Measurements from ENCODE around the gene DNHD1.
A peak's percentile ranks its signal among the peaks of the same experiment; 100 is the strongest.

Gene DNHD1

GRCh38 chr11:6538456-6538855 is 41.4 kb downstream of the DNHD1 start:
- no peak for DNase-seq (ENCODE audit: low spot score)

DNA sequence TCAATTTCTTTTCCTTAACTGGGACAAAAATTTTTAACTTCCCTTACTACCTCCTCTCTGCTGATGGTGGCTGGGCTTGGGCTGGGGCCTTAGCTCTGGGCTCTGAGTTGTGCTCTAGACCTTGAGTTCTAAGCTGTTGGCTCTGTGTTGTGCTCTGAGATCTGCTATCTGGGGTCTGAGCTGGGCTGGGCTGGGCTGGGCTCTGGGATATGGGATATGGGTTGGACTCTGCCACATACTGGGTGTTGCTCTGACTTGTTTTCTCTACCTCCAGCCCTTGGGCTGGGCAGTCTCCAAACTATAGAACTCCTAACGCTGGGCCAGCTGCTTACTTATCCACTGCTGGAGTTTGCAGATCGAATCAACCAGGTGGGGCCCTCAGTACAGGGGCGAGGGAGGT is 41.9 kb downstream of the DNHD1 start:
- no peak for DNase-seq (ENCODE audit: low spot score)

GRCh38 chr11:6539748-6540268 is 42.7 kb downstream of the DNHD1 start:
- DNase-seq (ENCODE audit: low spot score), result no peak

GRCh38 chr11:6541356-6541755 is 44.3 kb downstream of the DNHD1 start:
- no peak for DNase-seq (ENCODE audit: low spot score)

GRCh38 chr11:6542727-6543126 is 45.6 kb downstream of the DNHD1 start:
- no peak for DNase-seq (ENCODE audit: low spot score)

- DNase-seq (ENCODE audit: low spot score), result peak; percentile 29
Measured at GRCh38 chr11:6544921-6545850, 48.1 kb downstream of the DNHD1 start.

- no peak for DNase-seq (ENCODE audit: low spot score)
Measured at GRCh38 chr11:6545917-6546605, 49.0 kb downstream of the DNHD1 start.

DNA sequence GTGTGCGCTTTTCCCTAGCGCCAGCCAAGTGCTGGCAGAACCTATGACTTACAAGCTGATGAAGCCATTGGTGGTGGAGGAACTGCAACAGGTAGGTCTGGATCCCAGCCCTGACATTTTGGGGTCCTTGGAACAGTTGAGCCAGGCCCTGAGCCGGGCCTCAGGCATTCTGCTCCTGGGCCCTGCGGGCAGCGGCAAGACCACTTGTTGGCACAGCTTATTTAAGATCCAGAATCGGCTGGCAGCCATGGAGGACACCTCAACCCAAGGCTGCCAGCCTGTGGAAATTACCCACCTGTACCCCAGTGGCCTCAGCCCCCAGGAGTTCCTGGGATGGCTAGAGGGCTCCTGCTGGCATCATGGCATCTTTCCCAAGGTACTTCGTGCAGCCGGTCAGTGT is 49.7 kb downstream of the DNHD1 start:
- DNase-seq (ENCODE audit: low spot score), result no peak

GRCh38 chr11:6547177-6547576 is 50.1 kb downstream of the DNHD1 start:
- no peak for DNase-seq (ENCODE audit: low spot score)

GRCh38 chr11:6548121-6548520 is 51.0 kb downstream of the DNHD1 start:
- no peak for DNase-seq (ENCODE audit: low spot score)

GRCh38 chr11:6548641-6549040 is 51.6 kb downstream of the DNHD1 start:
- no peak for DNase-seq (ENCODE audit: low spot score)

GRCh38 chr11:6553634-6554033 is 56.6 kb downstream of the DNHD1 start:
- DNase-seq (ENCODE audit: low spot score), result no peak

DNA sequence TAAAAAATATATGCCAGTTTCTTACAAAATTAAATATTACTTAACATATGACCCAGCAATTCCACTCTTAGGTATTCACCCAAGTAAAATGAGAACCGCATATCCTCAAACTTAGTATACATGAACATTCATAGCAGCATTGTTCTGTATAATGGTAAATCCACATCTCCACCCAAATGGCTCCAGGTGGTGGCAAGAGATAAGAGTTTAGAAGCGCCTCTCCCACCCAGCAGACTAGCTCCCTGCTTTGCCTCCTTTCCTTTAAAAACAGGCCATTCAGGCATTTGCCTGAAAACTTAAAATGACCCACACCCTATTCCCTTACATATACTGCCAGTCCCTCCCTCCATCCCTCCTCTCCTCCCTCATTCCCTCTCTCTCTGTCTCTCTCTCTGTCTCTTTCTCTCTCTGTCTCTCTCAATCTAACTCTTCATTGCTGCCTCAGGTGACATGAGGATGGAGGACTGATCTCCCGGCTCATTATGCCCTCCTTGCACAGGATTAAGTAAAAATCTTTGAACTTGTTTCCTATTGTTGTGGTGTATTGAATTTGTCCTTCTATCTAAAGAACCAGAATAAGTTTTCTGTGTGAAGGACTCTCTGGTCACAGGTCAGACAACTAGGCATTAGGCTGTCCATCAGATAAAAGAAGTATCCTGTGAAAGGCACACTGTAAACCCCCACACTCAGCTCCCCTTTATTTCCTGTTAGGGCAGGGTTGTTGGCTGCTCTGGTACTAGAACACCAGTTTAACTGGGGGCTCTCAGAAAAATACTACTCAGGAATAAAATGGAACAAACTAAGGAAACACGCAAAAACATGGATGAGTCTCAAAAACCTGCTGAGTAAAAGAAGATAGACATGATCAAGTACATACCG is 58.0 kb downstream of the DNHD1 start:
- DNase-seq (ENCODE audit: low spot score), result no peak

- no peak for DNase-seq (ENCODE audit: low spot score)
Measured at GRCh38 chr11:6556139-6556949, 59.3 kb downstream of the DNHD1 start.

DNA sequence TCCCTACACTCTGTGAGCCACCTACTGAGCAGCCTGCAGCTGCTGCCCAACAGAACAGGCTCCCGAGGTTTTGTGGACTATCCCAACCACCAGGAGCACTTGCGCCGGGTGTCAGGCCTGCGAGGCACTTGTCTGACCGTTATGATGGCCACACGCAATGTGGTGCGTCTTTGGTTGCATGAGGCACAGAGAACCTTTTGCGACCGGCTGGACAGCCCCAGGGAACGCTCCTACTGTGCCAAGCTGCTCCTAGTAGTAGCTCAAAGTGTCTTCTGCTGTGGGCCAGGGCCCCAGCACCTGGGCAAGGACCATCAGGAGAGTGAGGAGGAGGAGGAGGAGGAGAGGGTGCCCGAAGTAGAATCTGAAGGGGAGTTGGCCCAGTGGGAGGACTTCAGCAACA is 60.0 kb downstream of the DNHD1 start:
- DNase-seq (ENCODE audit: low spot score), result no peak

- DNase-seq (ENCODE audit: low spot score), result no peak
Measured at GRCh38 chr11:6557761-6558674, 60.9 kb downstream of the DNHD1 start.

GRCh38 chr11:6559369-6559768 is 62.3 kb downstream of the DNHD1 start:
- DNase-seq (ENCODE audit: low spot score), result no peak

DNA sequence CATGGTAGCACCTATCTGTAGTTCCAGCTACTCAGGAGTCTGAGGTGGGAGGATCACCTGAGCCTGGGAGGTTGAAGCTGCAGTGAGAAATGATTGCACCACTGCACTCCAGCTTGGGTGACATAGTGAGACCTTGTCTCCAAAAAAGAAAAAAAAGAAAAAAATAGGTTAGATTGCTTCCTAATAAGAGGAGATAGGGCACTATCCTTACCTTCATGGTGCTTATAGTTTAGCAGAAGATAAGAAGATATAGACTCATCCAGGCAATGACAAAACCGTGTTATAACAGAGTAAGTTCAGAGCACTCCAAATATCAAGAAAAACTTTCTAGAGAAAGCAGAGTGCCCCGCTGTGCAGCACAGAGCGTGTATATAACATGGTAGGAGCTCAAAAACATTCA is 64.2 kb downstream of the DNHD1 start:
- no peak for DNase-seq (ENCODE audit: low spot score)

GRCh38 chr11:6563121-6563619 is 66.1 kb downstream of the DNHD1 start:
- no peak for DNase-seq (ENCODE audit: low spot score)

DNA sequence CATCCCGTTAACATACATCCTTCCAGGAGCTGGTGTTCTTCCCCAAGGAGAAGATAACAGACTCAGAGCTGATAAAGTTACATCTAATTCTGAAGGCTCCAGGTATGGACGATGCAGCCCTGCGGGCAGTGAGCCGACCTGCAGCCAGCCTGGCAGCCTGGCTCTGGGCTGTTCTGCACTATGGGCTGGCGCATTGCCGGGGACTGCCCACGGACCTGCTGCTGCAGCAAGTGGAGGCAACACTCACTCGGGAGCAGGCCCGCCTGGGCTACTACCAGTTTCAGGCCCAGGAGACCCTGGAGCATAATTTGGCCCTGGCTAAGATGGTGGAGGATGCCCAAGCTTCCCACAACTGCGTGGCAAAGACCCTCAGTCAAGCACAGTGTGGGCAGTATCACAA is 66.6 kb downstream of the DNHD1 start:
- DNase-seq (ENCODE audit: low spot score), result no peak

All from RKO (cell line).